Activated B cell treated with CpG ODN at 0.5 μM for 24 hours (primary cell): ENCODE measurements around the gene SCYGR8. TPM values are rescaled to one million over a fixed set of nuclear protein-coding genes. Genes with fewer than 3 reads are reported as not detected.
A peak's percentile ranks its signal among the peaks of the same experiment; 100 is the strongest.

Experiments
- ATAC-seq: fragments of 200-7000 bp; cut with Tn5 transposase; one replicate; pipeline ENCODE4 v1.10.0; 2021; ENCODE audit warnings: low read depth, mild to moderate bottlenecking, moderate library complexity
- CTCF ChIA-PET: fragments of 350-600 bp; sonication (Branson Sonifier 250); formaldehyde crosslinking; loops from one replicate; lab custom pipeline; 2021; ENCODE audit warnings: antibody characterized with exemption; lab: Charles Lee
- POLR2A ChIA-PET: fragments of 350-600 bp; sonication (Branson Sonifier 250); formaldehyde crosslinking; loops from one replicate; lab custom pipeline; 2021; ENCODE audit warnings: antibody characterized with exemption; lab: Charles Lee
- DNase-seq: peaks from one replicate; pipeline ENCODE4 v3.0.0; 2022
- H3K27ac Mint-ChIP-seq: one replicate; pipeline ENCODE4 v1.8.0; 2020; ENCODE audit warnings: mixed read lengths
- H3K27me3 Mint-ChIP-seq: one replicate; pipeline ENCODE4 v1.8.0; 2021; ENCODE audit warnings: mixed read lengths
- H3K36me3 Mint-ChIP-seq: one replicate; pipeline ENCODE4 v1.8.0; 2021; ENCODE audit warnings: low read depth, mixed read lengths
- H3K4me1 Mint-ChIP-seq: one replicate; pipeline ENCODE4 v1.8.0; 2021; ENCODE audit warnings: mixed read lengths
- H3K4me3 Mint-ChIP-seq: one replicate; pipeline ENCODE4 v1.8.0; 2020; ENCODE audit warnings: mild to moderate bottlenecking, mixed read lengths
- H3K9me3 Mint-ChIP-seq: one replicate; pipeline ENCODE4 v1.8.0; 2020; ENCODE audit warnings: mixed read lengths
- intact Hi-C: fragments of 100-400 bp; cut with micrococcal nuclease; formaldehyde crosslinking; loops from one replicate; pipeline ENCODE4 v1.15.1; 2024
- total RNA-seq: library from RNA; stranded (reverse); gene quantifications from 2 replicates; pipeline ENCODE4 v1.2.3, GENCODE V29; 2022
- TF ChIP-seq, protein P1 (sequence below): fragments of 200-600 bp; IDR thresholded peaks from one replicate; pipeline ENCODE4 v1.8.0; 2022; ENCODE audit warnings: antibody characterized with exemption, mild to moderate bottlenecking

The SCYGR8 gene
- total RNA-seq, 1 donor from 2014 or later, result not detected

DNA sequence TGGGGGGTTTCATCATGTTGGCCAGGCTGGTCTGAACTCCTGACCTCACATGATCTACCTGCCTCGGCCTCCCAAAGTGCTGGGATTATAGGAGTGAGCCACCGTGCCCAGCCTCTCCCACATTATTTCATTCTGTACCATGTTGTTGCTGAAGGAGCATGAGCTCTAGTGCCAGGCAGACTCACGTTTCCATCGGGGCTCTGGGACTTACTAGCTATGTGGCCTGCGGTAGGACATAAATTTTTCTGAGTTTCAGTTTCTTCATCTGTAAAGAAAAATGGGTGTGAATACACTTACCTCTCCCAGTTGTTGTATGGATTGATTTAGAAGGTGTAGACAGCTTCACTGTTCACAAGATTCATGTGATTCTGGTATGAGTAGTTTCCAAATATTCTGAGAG lies 37.1 kb downstream of the SCYGR8 start:
- ChIA-PET POLR2A (no interaction called here), CTCF (interaction anchor here (1.4 kb wide), 1 partner anchor 17 kb away, joined by 4 read pairs; no protein-coding TSS in a partner anchor)
- no peak for DNase-seq
- Mint-ChIP-seq H3K27ac (no peak overlapping the region), H3K9me3 (no peaks in the 10 kb centered on the region), H3K4me1 (peaks cover 12% of the 10 kb centered on the region), H3K27me3 (peaks cover 6% of the 10 kb centered on the region), H3K36me3 (no peaks in the 10 kb centered on the region), H3K4me3 (peak overlapping the region; percentile 79)
- intact Hi-C loops, result no loop called here
- TF ChIP-seq, protein P1, sequence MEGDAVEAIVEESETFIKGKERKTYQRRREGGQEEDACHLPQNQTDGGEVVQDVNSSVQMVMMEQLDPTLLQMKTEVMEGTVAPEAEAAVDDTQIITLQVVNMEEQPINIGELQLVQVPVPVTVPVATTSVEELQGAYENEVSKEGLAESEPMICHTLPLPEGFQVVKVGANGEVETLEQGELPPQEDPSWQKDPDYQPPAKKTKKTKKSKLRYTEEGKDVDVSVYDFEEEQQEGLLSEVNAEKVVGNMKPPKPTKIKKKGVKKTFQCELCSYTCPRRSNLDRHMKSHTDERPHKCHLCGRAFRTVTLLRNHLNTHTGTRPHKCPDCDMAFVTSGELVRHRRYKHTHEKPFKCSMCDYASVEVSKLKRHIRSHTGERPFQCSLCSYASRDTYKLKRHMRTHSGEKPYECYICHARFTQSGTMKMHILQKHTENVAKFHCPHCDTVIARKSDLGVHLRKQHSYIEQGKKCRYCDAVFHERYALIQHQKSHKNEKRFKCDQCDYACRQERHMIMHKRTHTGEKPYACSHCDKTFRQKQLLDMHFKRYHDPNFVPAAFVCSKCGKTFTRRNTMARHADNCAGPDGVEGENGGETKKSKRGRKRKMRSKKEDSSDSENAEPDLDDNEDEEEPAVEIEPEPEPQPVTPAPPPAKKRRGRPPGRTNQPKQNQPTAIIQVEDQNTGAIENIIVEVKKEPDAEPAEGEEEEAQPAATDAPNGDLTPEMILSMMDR, result no peak
- ATAC-seq, result no peak

DNA sequence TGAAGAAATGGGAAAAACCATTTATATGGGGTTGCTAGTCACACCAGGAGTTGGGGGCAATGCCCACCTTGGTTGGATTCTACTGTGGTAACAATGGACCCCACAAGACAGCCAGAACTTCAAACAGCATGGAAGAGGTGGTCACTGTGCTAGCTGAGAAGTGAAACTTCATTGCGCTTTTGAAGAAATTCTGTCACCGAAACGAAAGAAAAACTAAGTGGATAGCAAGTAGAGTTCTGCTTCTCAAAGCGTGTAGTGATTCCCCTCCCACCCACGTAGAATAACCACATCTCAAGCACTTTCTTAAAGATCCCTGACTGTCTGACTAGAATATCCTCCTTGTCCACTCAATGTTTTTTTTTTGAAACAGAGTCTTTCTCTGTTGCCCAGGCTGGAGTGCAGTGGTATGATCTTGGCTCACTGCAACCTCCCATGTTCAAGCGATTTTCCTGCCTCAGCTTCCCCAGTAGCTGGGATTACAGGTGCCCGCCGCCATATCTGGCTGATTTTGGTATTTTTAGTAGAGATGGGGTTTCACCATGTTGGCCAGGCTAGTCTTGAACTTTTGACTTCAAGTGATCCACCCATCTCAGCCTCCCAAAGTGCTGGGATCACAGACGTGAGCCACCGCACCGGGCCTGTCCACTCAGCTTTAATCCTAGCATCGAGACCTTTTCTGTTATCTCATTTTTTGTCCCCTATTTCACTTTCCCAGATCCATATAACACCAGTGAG lies 37.9 kb downstream of the SCYGR8 start:
- peaks cover 6% of the 10 kb centered on the region for H3K27me3 Mint-ChIP-seq
- DNase-seq (no peak), ATAC-seq (peak; percentile 71)
- POLR2A ChIA-PET, result no interaction called here
- intact Hi-C loops, result no loop called here
- peak overlapping the region; percentile 79 for H3K4me3 Mint-ChIP-seq
- CTCF ChIA-PET, result interaction anchor here (1.4 kb wide), 1 partner anchor 17 kb away, joined by 4 read pairs; no protein-coding TSS in a partner anchor
- TF ChIP-seq, protein P1, result no peak
- H3K27ac Mint-ChIP-seq, result peak overlapping the region; percentile 82
- H3K9me3 Mint-ChIP-seq, result no peaks in the 10 kb centered on the region
- H3K4me1 Mint-ChIP-seq, result peaks cover 12% of the 10 kb centered on the region
- H3K36me3 Mint-ChIP-seq, result no peaks in the 10 kb centered on the region

DNA sequence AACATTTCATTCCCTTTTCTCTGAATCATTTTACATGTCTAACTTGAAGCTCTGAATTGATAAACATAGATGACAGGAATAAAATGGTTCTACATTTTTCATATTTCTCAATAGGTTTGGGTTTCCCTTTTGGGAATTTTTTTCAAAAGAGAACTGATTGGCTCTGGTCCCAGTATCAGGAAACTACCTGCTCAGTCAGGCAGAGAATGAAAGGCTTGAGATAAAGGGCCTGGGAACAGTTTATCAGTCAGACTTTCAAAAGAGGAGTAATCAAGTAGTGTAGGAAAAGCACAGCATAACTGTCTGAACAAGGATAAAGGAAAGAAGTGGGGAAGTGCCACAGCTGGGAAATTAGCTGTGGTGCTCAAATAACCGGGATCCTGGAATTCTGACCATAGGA lies 39.6 kb downstream of the SCYGR8 start:
- H3K27ac Mint-ChIP-seq, result no peak overlapping the region
- ATAC-seq, result no peak
- TF ChIP-seq, protein P1, result no peak
- H3K4me1 Mint-ChIP-seq, result peaks cover 12% of the 10 kb centered on the region
- no peak for DNase-seq
- no peaks in the 10 kb centered on the region for H3K9me3 Mint-ChIP-seq
- no peaks in the 10 kb centered on the region for H3K36me3 Mint-ChIP-seq
- no peak overlapping the region for H3K4me3 Mint-ChIP-seq
- peaks cover 6% of the 10 kb centered on the region for H3K27me3 Mint-ChIP-seq
- ChIA-PET POLR2A (no interaction called here), CTCF (no interaction called here)
- intact Hi-C loops, result no loop called here

DNA sequence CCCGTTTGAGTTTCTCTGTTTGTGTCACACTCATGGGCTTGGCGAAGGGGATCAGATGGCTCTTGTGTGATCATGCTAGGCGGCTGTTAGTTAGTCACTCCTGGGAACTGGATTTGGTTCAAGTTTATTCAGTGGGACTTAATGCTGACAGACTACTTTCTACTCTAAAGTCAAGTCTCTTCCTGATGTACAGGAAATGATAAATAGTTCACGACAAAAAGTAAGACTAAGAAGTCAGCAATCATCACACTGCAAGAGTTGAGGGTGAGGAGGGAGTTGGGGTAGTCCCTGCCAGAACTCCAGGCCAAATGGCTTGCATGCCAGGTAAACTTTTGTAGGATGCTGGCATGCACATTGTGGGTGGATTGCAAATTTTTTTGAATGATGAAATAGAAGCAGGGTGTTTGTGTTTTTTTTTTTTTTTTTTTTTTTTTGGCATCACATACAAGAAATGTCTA lies 42.9 kb downstream of the SCYGR8 start:
- DNase-seq (no peak), ATAC-seq (no peak)
- peaks cover 3% of the 10 kb centered on the region for H3K4me1 Mint-ChIP-seq
- intact Hi-C loops, result no loop called here
- POLR2A ChIA-PET, result no interaction called here
- TF ChIP-seq, protein P1, result no peak
- H3K9me3 Mint-ChIP-seq, result no peaks in the 10 kb centered on the region
- H3K36me3 Mint-ChIP-seq, result no peaks in the 10 kb centered on the region
- H3K27ac Mint-ChIP-seq, result no peak overlapping the region
- CTCF ChIA-PET, result no interaction called here
- no peak overlapping the region for H3K4me3 Mint-ChIP-seq
- H3K27me3 Mint-ChIP-seq, result peaks cover 6% of the 10 kb centered on the region

GRCh38 chr2:227789803-227790202 lies 44.1 kb downstream of the SCYGR8 start:
- Mint-ChIP-seq H3K4me1 (no peaks in the 10 kb centered on the region), H3K27me3 (peaks cover 4% of the 10 kb centered on the region), H3K4me3 (no peak overlapping the region), H3K27ac (no peak overlapping the region), H3K9me3 (no peaks in the 10 kb centered on the region), H3K36me3 (no peaks in the 10 kb centered on the region)
- TF ChIP-seq, protein P1, result no peak
- CTCF ChIA-PET, result no interaction called here
- ATAC-seq, result no peak
- intact Hi-C loops, result no loop called here
- POLR2A ChIA-PET, result no interaction called here
- no peak for DNase-seq
